DOHH2 (cell line): ENCODE results near the gene LHX5.

Source experiments
- H3F3A ChIP-seq: fragments of 200-600 bp; sonication (generic), shearing (Covaris generic); 2 replicates; pipeline ENCODE4 v1.6.0; 2016; ENCODE audit warnings: antibody characterized with exemption, mild to moderate bottlenecking; ENCODE audit not compliant: control insufficient read depth, insufficient read depth
- H3K27ac ChIP-seq: fragments of 200-600 bp; sonication (generic); 2 replicates; pipeline ENCODE4 v1.5.1; 2014; ENCODE audit warnings: low read depth, mild to moderate bottlenecking, low read length, moderate library complexity
- H3K27me3 ChIP-seq: fragments of 200-600 bp; sonication (generic); 2 replicates; pipeline ENCODE4 v1.6.1; 2014; ENCODE audit warnings: mild to moderate bottlenecking, low read length, mixed read lengths; ENCODE audit not compliant: control insufficient read depth
- H3K36me3 ChIP-seq: fragments of 200-600 bp; sonication (generic); 2 replicates; pipeline ENCODE4 v1.6.1; 2014; ENCODE audit warnings: mild to moderate bottlenecking, low read length, moderate library complexity, mixed read lengths; ENCODE audit not compliant: control insufficient read depth
- H3K4me1 ChIP-seq: fragments of 200-600 bp; sonication (generic); 2 replicates; pipeline ENCODE4 v1.6.1; 2014; ENCODE audit warnings: mild to moderate bottlenecking, low read length, mixed read lengths; ENCODE audit not compliant: control insufficient read depth
- H3K4me2 ChIP-seq: fragments of 200-600 bp; sonication (generic); 2 replicates; pipeline ENCODE4 v1.6.0; 2014; ENCODE audit warnings: mild to moderate bottlenecking, low read length, moderate library complexity
- H3K4me3 ChIP-seq: fragments of 200-600 bp; sonication (generic); 2 replicates; pipeline ENCODE4 v1.5.1; 2014; ENCODE audit warnings: mild to moderate bottlenecking, low read length, mixed read lengths
- H3K79me2 ChIP-seq: fragments of 200-600 bp; sonication (generic); 2 replicates; pipeline ENCODE4 v1.6.1; 2014; ENCODE audit warnings: mild to moderate bottlenecking, low read length, mixed read lengths; ENCODE audit not compliant: control insufficient read depth
- H3K9me2 ChIP-seq: fragments of 200-600 bp; sonication (generic); replicated peaks from 2 replicates; pipeline ENCODE4 v1.6.1; 2014; ENCODE audit warnings: mild to moderate bottlenecking, low read length, mixed read lengths; ENCODE audit not compliant: control insufficient read depth
- H3K9me3 ChIP-seq: fragments of 200-600 bp; sonication (generic); 2 replicates; pipeline ENCODE4 v1.6.1; 2014; ENCODE audit warnings: antibody characterized with exemption, low read length, mixed read lengths; ENCODE audit not compliant: control insufficient read depth, insufficient read depth
- H4K20me1 ChIP-seq: fragments of 200-600 bp; sonication (generic); 2 replicates; pipeline ENCODE4 v1.6.0; 2014; ENCODE audit warnings: low read depth, mild to moderate bottlenecking, antibody characterized with exemption, low read length, moderate library complexity; ENCODE audit not compliant: control insufficient read depth, insufficient read depth
- EZH2phosphoT487 ChIP-seq: fragments of 200-600 bp; sonication (generic); IDR thresholded peaks from 2 replicates; pipeline ENCODE4 v1.6.1; 2017; ENCODE audit warnings: borderline replicate concordance, mild to moderate bottlenecking, antibody characterized with exemption, low read length, moderate library complexity, mixed read lengths
- TF ChIP-seq, protein P1 (sequence below): fragments of 200-600 bp; sonication (generic); IDR thresholded peaks from one replicate; pipeline ENCODE4 v1.5.1; 2014; ENCODE audit warnings: antibody characterized with exemption, mild to moderate bottlenecking, low read depth, low read length; ENCODE audit not compliant: poor library complexity, severe bottlenecking

Gene LHX5

GRCh38 chr12:113476176-113476986 lies 4.7 kb upstream of the LHX5 start:
- Histone ChIP-seq H3K4me1 (no peaks in the 10 kb centered on the region), H3K27me3 (peaks cover 24% of the 10 kb centered on the region), H3K4me3 (no peak overlapping the region), H3K4me2 (no peak overlapping the region), H3K9me2 (no peaks in the 10 kb centered on the region), H3F3A (no peaks in the 10 kb centered on the region), H3K9me3 (no peaks in the 10 kb centered on the region), H3K79me2 (no peaks in the 10 kb centered on the region), H3K36me3 (no peaks in the 10 kb centered on the region), H3K27ac (no peak overlapping the region), H4K20me1 (no peaks in the 10 kb centered on the region)
- TF ChIP-seq, protein P1, sequence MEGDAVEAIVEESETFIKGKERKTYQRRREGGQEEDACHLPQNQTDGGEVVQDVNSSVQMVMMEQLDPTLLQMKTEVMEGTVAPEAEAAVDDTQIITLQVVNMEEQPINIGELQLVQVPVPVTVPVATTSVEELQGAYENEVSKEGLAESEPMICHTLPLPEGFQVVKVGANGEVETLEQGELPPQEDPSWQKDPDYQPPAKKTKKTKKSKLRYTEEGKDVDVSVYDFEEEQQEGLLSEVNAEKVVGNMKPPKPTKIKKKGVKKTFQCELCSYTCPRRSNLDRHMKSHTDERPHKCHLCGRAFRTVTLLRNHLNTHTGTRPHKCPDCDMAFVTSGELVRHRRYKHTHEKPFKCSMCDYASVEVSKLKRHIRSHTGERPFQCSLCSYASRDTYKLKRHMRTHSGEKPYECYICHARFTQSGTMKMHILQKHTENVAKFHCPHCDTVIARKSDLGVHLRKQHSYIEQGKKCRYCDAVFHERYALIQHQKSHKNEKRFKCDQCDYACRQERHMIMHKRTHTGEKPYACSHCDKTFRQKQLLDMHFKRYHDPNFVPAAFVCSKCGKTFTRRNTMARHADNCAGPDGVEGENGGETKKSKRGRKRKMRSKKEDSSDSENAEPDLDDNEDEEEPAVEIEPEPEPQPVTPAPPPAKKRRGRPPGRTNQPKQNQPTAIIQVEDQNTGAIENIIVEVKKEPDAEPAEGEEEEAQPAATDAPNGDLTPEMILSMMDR = no peak
- TF ChIP-seq EZH2phosphoT487 = no peak

DNA sequence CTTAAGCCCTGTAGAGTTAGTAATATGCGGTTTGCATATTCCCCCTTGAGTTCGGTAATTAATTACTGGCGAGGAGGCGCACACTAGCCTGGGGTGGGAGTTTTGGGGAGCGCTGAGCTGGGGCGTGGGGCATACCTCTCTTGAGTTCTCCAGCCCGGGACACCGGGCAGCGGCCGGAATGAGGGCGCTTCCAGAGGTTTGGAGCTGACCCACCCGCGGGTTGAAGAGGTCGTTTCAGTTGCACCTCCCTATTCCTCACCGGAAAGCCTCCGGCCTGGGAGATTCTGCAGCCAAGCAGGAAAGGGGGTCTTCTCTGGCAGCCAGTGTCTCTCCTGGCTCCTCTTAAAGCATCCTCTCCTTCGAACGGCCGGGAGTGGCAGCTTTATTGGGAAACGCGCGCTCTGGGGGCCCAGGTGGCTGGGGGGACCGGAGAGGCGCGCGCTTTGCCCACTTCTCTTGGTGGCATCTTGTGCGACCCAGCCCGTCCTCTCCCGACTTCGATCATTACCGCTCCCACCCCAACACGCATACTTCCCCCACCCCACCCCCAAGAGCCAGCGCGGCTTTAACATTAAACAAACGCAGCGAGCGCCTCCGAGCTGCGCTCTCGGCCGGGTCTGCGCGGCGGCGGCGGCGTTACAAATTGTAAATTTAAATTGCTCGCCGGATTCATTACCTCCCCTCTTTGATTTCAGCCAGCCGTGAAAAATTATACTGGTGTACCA lies 3.9 kb upstream of the LHX5 start:
- no peak overlapping the region for H3K4me3 ChIP-seq
- no peaks in the 10 kb centered on the region for H3F3A ChIP-seq
- TF ChIP-seq, protein P1 = no peak
- TF ChIP-seq EZH2phosphoT487 = no peak
- no peaks in the 10 kb centered on the region for H3K79me2 ChIP-seq
- H3K27ac ChIP-seq = no peak overlapping the region
- H3K4me1 ChIP-seq = no peaks in the 10 kb centered on the region
- H3K36me3 ChIP-seq = no peaks in the 10 kb centered on the region
- H3K27me3 ChIP-seq = peaks cover 24% of the 10 kb centered on the region
- no peaks in the 10 kb centered on the region for H3K9me3 ChIP-seq
- H3K4me2 ChIP-seq = no peak overlapping the region
- no peaks in the 10 kb centered on the region for H4K20me1 ChIP-seq
- H3K9me2 ChIP-seq = no peaks in the 10 kb centered on the region

DNA sequence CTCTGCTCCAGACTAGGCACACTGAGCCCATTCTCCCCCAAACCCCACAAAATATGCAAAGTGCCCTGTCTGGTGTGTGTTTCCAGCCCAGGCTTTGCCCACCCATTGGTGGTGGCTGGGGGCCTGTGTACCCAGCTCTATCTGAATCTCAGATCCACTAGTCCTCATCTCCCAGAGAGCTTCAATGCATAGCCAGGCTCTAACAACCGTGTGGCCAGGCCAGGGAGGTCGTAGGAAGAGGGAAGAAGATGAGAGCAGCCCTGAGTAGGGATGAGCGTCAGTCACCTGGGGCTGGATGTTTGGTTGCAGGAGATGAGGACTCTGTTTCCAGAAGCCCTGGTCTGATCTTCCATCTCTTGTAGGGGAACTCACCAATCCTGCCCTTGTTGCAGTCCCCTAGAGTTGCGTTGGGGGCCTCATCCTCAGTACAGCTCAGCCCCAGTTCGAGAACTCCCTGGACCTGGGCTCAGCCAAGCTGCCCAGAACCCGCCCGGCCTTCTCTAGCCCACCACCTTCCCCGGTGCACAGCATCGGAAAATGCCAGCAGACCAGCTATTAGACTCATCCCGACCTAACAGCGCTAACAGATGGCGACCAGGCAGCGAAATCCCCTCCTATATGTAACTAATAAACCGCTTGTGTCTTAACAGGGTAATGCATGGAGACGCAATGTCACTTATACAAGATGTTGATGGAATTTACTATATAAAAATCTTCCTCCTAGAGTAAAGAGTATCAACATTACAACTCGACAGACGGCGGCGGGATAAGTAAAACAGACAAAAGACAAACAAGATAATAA lies 3.2 kb upstream of the LHX5 start:
- no peaks in the 10 kb centered on the region for H3K9me3 ChIP-seq
- H3K36me3 ChIP-seq = no peaks in the 10 kb centered on the region
- H3F3A ChIP-seq = no peaks in the 10 kb centered on the region
- no peaks in the 10 kb centered on the region for H4K20me1 ChIP-seq
- no peaks in the 10 kb centered on the region for H3K4me1 ChIP-seq
- no peaks in the 10 kb centered on the region for H3K79me2 ChIP-seq
- TF ChIP-seq EZH2phosphoT487 = no peak
- H3K27ac ChIP-seq = no peak overlapping the region
- H3K4me2 ChIP-seq = no peak overlapping the region
- H3K9me2 ChIP-seq = no peaks in the 10 kb centered on the region
- peaks cover 32% of the 10 kb centered on the region for H3K27me3 ChIP-seq
- H3K4me3 ChIP-seq = no peak overlapping the region
